HepG2 (cell line): Measurements from ENCODE around the gene FIGNL1. TPM values are rescaled to one million over a fixed set of nuclear protein-coding genes. Genes with fewer than 3 reads are reported as not detected.

Experiments used
- AGO2 ChIP-seq: fragments of 200-400 bp; formaldehyde crosslinking; optimal IDR thresholded peaks from 2 replicates; pipeline ENCODE3; 2017; ENCODE audit warnings: mild to moderate bottlenecking, low read depth, low read length, moderate library complexity
- ATF7 ChIP-seq, 2 experiments: fragments of 450-650 bp in 1 of 2; sonication (generic) in 1 of 2; formaldehyde crosslinking in 1 of 2; IDR thresholded peaks; 2 replicates each; pipeline versions ENCODE4 v1.4.0 to v1.6.1; 2016 to 2020; ENCODE audit warnings: antibody characterized with exemption in 1 of 2, mild to moderate bottlenecking in 1 of 2, missing genetic modification reagents in 1 of 2
- BHLHE40 ChIP-seq: IDR thresholded peaks from 2 replicates; pipeline ENCODE4 v1.6.1; 2011; ENCODE audit warnings: low read length, improper control_type of control experiment
- EED ChIP-seq: sonication (generic); formaldehyde crosslinking; IDR thresholded peaks from 2 replicates; pipeline ENCODE4 v1.5.0; 2020; ENCODE audit warnings: mild to moderate bottlenecking, missing genetic modification reagents
- HES4 ChIP-seq: sonication (generic); formaldehyde crosslinking; IDR thresholded peaks from 2 replicates; pipeline ENCODE4 v1.9.0; 2021; ENCODE audit warnings: mild to moderate bottlenecking, missing genetic modification reagents, borderline replicate concordance
- MEF2D ChIP-seq: sonication (generic); formaldehyde crosslinking; IDR thresholded peaks from 2 replicates; pipeline ENCODE4 v1.5.1; 2020; ENCODE audit warnings: mild to moderate bottlenecking, missing genetic modification reagents
- MYNN ChIP-seq: sonication (generic); formaldehyde crosslinking; IDR thresholded peaks from 2 replicates; pipeline ENCODE4 v1.4.0; 2020; ENCODE audit warnings: mild to moderate bottlenecking, low read depth, missing genetic modification reagents
- NRL ChIP-seq: sonication (generic); formaldehyde crosslinking; IDR thresholded peaks from 2 replicates; pipeline ENCODE4 v1.5.0; 2020; ENCODE audit warnings: missing genetic modification reagents, mild to moderate bottlenecking, moderate library complexity, borderline replicate concordance
- PAX8 ChIP-seq: sonication (generic); formaldehyde crosslinking; IDR thresholded peaks from 2 replicates; pipeline ENCODE4 v1.8.0; 2022; ENCODE audit warnings: mild to moderate bottlenecking, missing genetic modification reagents, borderline replicate concordance
- POGZ ChIP-seq: sonication (generic); formaldehyde crosslinking; IDR thresholded peaks from 2 replicates; pipeline ENCODE4 v1.4.0; 2020; ENCODE audit warnings: mild to moderate bottlenecking, missing genetic modification reagents
- PRDM10 ChIP-seq: sonication (generic); formaldehyde crosslinking; IDR thresholded peaks from 2 replicates; pipeline ENCODE4 v1.4.0; 2020; ENCODE audit warnings: low read depth, missing genetic modification reagents
- RBM22 ChIP-seq: fragments of 200-400 bp; formaldehyde crosslinking; optimal IDR thresholded peaks from 2 replicates; pipeline ENCODE3; 2017; ENCODE audit warnings: mild to moderate bottlenecking, low read length, moderate library complexity
- SMARCC2 ChIP-seq: fragments of 450-650 bp; IDR thresholded peaks from 2 replicates; pipeline ENCODE4 v1.6.1; 2017; ENCODE audit warnings: antibody characterized with exemption, mild to moderate bottlenecking
- TBX2 ChIP-seq: sonication (generic); formaldehyde crosslinking; IDR thresholded peaks from 2 replicates; pipeline ENCODE4 v1.5.0; 2020; ENCODE audit warnings: missing genetic modification reagents, mild to moderate bottlenecking, borderline replicate concordance
- TSC22D2 ChIP-seq: sonication (generic); formaldehyde crosslinking; IDR thresholded peaks from 2 replicates; pipeline ENCODE4 v1.5.1; 2020; ENCODE audit warnings: missing genetic modification reagents, mild to moderate bottlenecking, borderline replicate concordance
- ZGPAT ChIP-seq: IDR thresholded peaks from 2 replicates; pipeline ENCODE4 v1.6.1; 2016; ENCODE audit warnings: mild to moderate bottlenecking
- ZNF563 ChIP-seq: sonication (generic); formaldehyde crosslinking; IDR thresholded peaks from 2 replicates; pipeline ENCODE4 v1.8.0; 2022; ENCODE audit warnings: mild to moderate bottlenecking, moderate library complexity, missing genetic modification reagents
- ZNF597 ChIP-seq: sonication (generic); formaldehyde crosslinking; IDR thresholded peaks from 2 replicates; pipeline ENCODE4 v1.5.0; 2020; ENCODE audit warnings: missing genetic modification reagents
- ZNF615 ChIP-seq: sonication (generic); formaldehyde crosslinking; IDR thresholded peaks from 2 replicates; pipeline ENCODE4 v1.5.0; 2020; ENCODE audit warnings: mild to moderate bottlenecking, missing genetic modification reagents, borderline replicate concordance
- ZNF749 ChIP-seq: sonication (generic); formaldehyde crosslinking; IDR thresholded peaks from 2 replicates; pipeline ENCODE4 v1.8.0; 2022; ENCODE audit warnings: mild to moderate bottlenecking, missing genetic modification reagents, moderate library complexity, borderline replicate concordance
- polyA plus RNA-seq, 8 experiments: library from polyadenylated mRNA; depleted of rRNA in 3 of 8; stranded (reverse) in 7 of 8; unstranded in 1 of 8; fragments of >200 nt; fragmentation: Illumina TruSeq in 4 of 8; extraction: Trizol in 4 of 8; gene quantifications; 2 replicates each; pipeline versions ENCODE4 v1.2.1 to v1.2.3, GENCODE V29; 2011 to 2016; ENCODE audit warnings: low read depth in 4 of 8, missing spikeins in 1 of 8, mixed read lengths in 1 of 8; ENCODE audit not compliant: insufficient read depth in 1 of 8
- total RNA-seq, 5 experiments: library from RNA; depleted of rRNA; stranded (reverse); fragments of >200 nt; fragmentation: Illumina TruSeq; extraction: Trizol; gene quantifications; 2 replicates each; pipeline ENCODE4 v1.2.3, GENCODE V29; 2016; ENCODE audit warnings: low read depth in 1 of 5
- TF ChIP-seq, protein P1 (sequence below): sonication (generic); formaldehyde crosslinking; IDR thresholded peaks from 2 replicates; pipeline ENCODE4 v1.9.0; 2021; ENCODE audit warnings: missing genetic modification reagents, mild to moderate bottlenecking, borderline replicate concordance

The FIGNL1 gene
- total and polyA plus RNA-seq, 2 of the 13 experiments (the other 11 are each of a cell fraction or from before 2014, with no cell fraction given), result 4.0 to 20.9 TPM

- TF ChIP-seq MYNN (CRISPR knock-in tag) (0 out of 2 replicates have a peak, but pooled peaks have one; percentile 41), AGO2 (peak; percentile 40), BHLHE40 (no peak), ZNF597 (CRISPR knock-in tag) (no peak), ZNF563 (CRISPR knock-in tag) (peak; percentile 70; the same call in 1 of the 2 replicates), TBX2 (peak; percentile 59; the same call in 1 of the 2 replicates), TSC22D2 (CRISPR knock-in tag) (peak; percentile 76; the same call in 1 of the 2 replicates), ZNF749 (CRISPR knock-in tag) (no peak), NRL (CRISPR knock-in tag) (no peak), HES4 (0 out of 2 replicates have a peak, but pooled peaks have one; percentile 24), SMARCC2 (no peak), ZNF615 (CRISPR knock-in tag) (no peak), POGZ (no peak), ZGPAT (CRISPR knock-in tag) (peak; percentile 68), ATF7 (IDR thresholded peaks at IDR 0.05) (no peak), ATF7 (CRISPR knock-in tag; IDR thresholded peaks at IDR 0.05) (no peak), MEF2D (0 out of 2 replicates have a peak, but pooled peaks have one; percentile 35), RBM22 (peak; percentile 27), EED (CRISPR knock-in tag) (no peak), PRDM10 (no peak), PAX8 (CRISPR knock-in tag) (no peak)
- TF ChIP-seq, protein P1, sequence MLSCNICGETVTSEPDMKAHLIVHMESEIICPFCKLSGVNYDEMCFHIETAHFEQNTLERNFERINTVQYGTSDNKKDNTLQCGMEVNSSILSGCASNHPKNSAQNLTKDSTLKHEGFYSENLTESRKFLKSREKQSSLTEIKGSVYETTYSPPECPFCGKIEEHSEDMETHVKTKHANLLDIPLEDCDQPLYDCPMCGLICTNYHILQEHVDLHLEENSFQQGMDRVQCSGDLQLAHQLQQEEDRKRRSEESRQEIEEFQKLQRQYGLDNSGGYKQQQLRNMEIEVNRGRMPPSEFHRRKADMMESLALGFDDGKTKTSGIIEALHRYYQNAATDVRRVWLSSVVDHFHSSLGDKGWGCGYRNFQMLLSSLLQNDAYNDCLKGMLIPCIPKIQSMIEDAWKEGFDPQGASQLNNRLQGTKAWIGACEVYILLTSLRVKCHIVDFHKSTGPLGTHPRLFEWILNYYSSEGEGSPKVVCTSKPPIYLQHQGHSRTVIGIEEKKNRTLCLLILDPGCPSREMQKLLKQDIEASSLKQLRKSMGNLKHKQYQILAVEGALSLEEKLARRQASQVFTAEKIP, result no peak
Measured at GRCh38 chr7:50467817-50468610, 17.9 kb upstream of the FIGNL1 start (continued).
